GM18909 (cell line): ENCODE data around the gene BACH1.

Experiments used
- ATAC-seq: cut with Tn5 transposase; IDR thresholded peaks from one replicate; pipeline ENCODE4 v1.9.1; 2021; ENCODE audit warnings: mild to moderate bottlenecking; ENCODE audit not compliant: unreplicated experiment, poor library complexity

BACH1 gene

GRCh38 chr21:29289317-29289716, 9.4 kb upstream of the BACH1 start:
- ATAC-seq: no peak

- no peak for ATAC-seq
These were observed 8.5 kb upstream of the BACH1 start for GRCh38 chr21:29290240-29290639.

- ATAC-seq: peak; percentile 87
These were observed 5.2 kb upstream of the BACH1 start for GRCh38 chr21:29293495-29293894.

GRCh38 chr21:29295066-29295650, 3.6 kb upstream of the BACH1 start:
- ATAC-seq: no peak

GRCh38 chr21:29296446-29296845, 2.3 kb upstream of the BACH1 start:
- no peak for ATAC-seq

- no peak for ATAC-seq
These were observed 1.0 kb upstream of the BACH1 start for GRCh38 chr21:29297483-29298347.

GRCh38 chr21:29299046-29299915, 559 bp downstream of the BACH1 start:
- ATAC-seq: peak; percentile 26

- ATAC-seq: peak; percentile 79
These were observed 1.4 kb downstream of the BACH1 start for GRCh38 chr21:29299916-29300806.

GRCh38 chr21:29300807-29301138, 2.1 kb downstream of the BACH1 start:
- no peak for ATAC-seq

GRCh38 chr21:29301691-29302090, 3.0 kb downstream of the BACH1 start:
- ATAC-seq: no peak

GRCh38 chr21:29302359-29302875, 3.7 kb downstream of the BACH1 start:
- ATAC-seq: no peak

- ATAC-seq: no peak
These were observed 4.6 kb downstream of the BACH1 start for GRCh38 chr21:29303288-29303687.

- ATAC-seq: no peak
These were observed 5.9 kb downstream of the BACH1 start for GRCh38 chr21:29304597-29304996.

GRCh38 chr21:29305068-29305467, 6.3 kb downstream of the BACH1 start:
- ATAC-seq: no peak

- no peak for ATAC-seq
These were observed 6.8 kb downstream of the BACH1 start for GRCh38 chr21:29305561-29305960.

GRCh38 chr21:29306920-29307319, 8.2 kb downstream of the BACH1 start:
- ATAC-seq: peak; percentile 49

GRCh38 chr21:29307718-29308455, 9.2 kb downstream of the BACH1 start:
- no peak for ATAC-seq

- no peak for ATAC-seq
These were observed 9.7 kb downstream of the BACH1 start for GRCh38 chr21:29308456-29308783.

GRCh38 chr21:29309703-29310102, 11.0 kb downstream of the BACH1 start:
- no peak for ATAC-seq
